ENCODE data around the gene ENTPD5.
"Not testable (repeated sequence)": the region's sequence is repeated elsewhere in the genome, so short reads cannot be mapped to it uniquely, and the experiment has no call there.

The ENTPD5 gene

DNA sequence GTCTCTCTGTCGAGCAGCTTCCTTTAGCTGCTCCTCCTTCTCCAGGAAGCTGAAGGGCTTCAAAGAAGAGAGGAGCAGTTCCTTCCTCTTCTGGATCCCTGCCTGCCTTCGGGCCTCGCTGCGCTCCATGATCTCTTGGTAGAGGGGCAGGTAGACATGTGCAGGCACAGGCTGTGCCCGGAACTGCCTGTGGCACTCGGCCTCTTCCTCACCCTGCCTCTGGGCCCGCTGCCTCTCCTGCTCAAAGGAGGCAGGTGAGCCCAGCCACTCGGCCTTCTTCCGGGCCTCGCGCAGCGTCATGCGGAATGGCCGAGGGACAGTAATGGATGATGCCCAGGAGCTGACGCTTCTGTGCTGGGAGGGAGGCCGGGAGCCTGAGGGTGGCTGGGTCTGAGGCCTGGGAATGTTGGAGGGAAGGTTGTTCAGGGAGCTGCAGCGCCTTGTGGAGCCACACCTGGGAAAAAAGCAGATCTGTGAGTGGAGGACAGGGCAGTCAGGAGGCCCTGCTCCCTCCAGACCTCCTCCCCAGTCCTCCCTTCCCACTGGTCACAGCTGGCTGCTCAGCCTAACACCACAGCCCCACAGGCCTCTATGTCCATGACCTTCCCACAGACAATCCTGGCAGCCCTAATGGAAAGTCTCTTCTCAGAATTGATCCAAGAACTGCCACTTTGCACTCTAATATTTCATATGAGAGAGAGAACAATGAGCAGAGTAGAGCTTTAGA lies 74.5 kb downstream of the ENTPD5 start:
- no peak overlapping the region for H3K4me3 ChIP-seq (ENCODE audit: low read length)
- no peak for DNase-seq (ENCODE audit: low read depth)
- no peak for TF ChIP-seq CTCF (IDR thresholded peaks at IDR 0.05; ENCODE audit: insufficient read depth, low read depth, low read length, missing control alignments)

- DNase-seq (ENCODE audit: low read depth), result peak; percentile 67
- no peak for TF ChIP-seq CTCF (IDR thresholded peaks at IDR 0.05; ENCODE audit: insufficient read depth, low read depth, low read length, missing control alignments)
- no peak overlapping the region for H3K4me3 ChIP-seq (ENCODE audit: low read length)
Measured at GRCh38 chr14:73943083-73943482, 76.0 kb downstream of the ENTPD5 start.

- no peak for TF ChIP-seq CTCF (IDR thresholded peaks at IDR 0.05; ENCODE audit: insufficient read depth, low read depth, low read length, missing control alignments)
- DNase-seq (ENCODE audit: low read depth), result no peak
- H3K4me3 ChIP-seq (ENCODE audit: low read length), result no peak overlapping the region
Measured at GRCh38 chr14:73942180-73942579, 76.9 kb downstream of the ENTPD5 start.

- no peak for DNase-seq (ENCODE audit: low read depth)
- no peak for TF ChIP-seq CTCF (IDR thresholded peaks at IDR 0.05; ENCODE audit: insufficient read depth, low read depth, low read length, missing control alignments)
- no peak overlapping the region for H3K4me3 ChIP-seq (ENCODE audit: low read length)
Measured at GRCh38 chr14:73937012-73937411, 82.1 kb downstream of the ENTPD5 start.

GRCh38 chr14:73936548-73936947 lies 82.5 kb downstream of the ENTPD5 start:
- no peak for DNase-seq (ENCODE audit: low read depth)
- no peak overlapping the region for H3K4me3 ChIP-seq (ENCODE audit: low read length)
- TF ChIP-seq CTCF (IDR thresholded peaks at IDR 0.05; ENCODE audit: insufficient read depth, low read depth, low read length, missing control alignments), result no peak

GRCh38 chr14:73935666-73936065 lies 83.4 kb downstream of the ENTPD5 start:
- H3K4me3 ChIP-seq (ENCODE audit: low read length), result no peak overlapping the region
- DNase-seq (ENCODE audit: low read depth), result peak; percentile 14
- no peak for TF ChIP-seq CTCF (IDR thresholded peaks at IDR 0.05; ENCODE audit: insufficient read depth, low read depth, low read length, missing control alignments)

- no peak overlapping the region for H3K4me3 ChIP-seq (ENCODE audit: low read length)
- DNase-seq (ENCODE audit: low read depth), result no peak
- TF ChIP-seq CTCF (IDR thresholded peaks at IDR 0.05; ENCODE audit: insufficient read depth, low read depth, low read length, missing control alignments), result no peak
Measured at GRCh38 chr14:73924337-73924736, 94.8 kb downstream of the ENTPD5 start.

DNA sequence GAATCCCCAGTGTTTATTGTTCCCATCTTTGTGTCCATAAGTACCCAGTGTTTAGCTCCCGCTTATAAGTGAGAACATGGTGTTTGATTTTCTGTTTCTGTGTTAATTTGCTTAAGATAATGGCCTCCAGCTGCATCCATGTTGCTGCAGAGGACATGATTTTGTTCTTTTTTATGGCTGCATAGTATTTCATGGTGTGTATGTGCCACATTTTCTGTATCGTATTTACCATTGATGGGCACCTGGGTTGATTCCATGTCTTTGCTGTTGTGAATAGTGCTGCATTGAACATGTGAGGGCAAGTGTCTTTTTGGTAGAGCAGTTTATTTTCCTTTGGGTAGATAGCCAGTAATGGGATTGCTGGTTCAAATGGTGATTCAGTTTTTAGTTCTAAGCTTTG lies 99.6 kb downstream of the ENTPD5 start:
- H3K4me3 ChIP-seq (ENCODE audit: low read length); DNase-seq (ENCODE audit: low read depth): not testable (repeated sequence)

Measured in epithelial cell of esophagus (primary cell).